Measurements from ENCODE around the gene MSANTD1.

DNA sequence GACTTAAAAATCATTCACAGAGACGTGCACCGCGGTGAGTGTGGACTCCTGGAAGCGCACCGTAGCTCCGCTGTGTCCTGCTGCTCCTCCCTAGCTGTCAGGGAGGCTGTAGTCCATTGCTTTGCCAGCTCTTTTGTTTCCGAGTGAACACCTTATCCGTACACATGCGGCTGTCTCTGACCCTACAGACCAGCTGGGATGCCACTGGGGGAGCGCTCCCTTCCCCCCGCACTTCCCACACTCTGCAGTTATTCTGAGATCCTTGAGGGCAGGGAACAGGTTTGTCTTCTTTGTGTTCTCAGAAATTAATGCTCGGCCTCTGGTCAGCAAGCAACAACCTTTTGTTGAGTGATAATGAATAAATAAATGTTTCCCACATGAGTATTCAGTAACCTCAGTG lies 33.7 kb upstream of the MSANTD1 start:
- TF ChIP-seq RAD21 (IDR thresholded peaks at IDR 0.05) (no peak), MAX (IDR thresholded peaks at IDR 0.05) (no peak), CTCF (IDR thresholded peaks at IDR 0.05; ENCODE audit: low read depth, low read length, missing input control) (no peak), TAF1 (conservative IDR thresholded peaks at IDR 0.05) (no peak), ZBTB33 (IDR thresholded peaks at IDR 0.05) (no peak), FOXA1 (IDR thresholded peaks at IDR 0.05) (no peak), GABPA (IDR thresholded peaks at IDR 0.05 in 1 of 2, conservative IDR thresholded peaks at IDR 0.05 in 1 of 2) (no peak), YY1 (IDR thresholded peaks at IDR 0.05) (no peak), EGR1 (IDR thresholded peaks at IDR 0.05; ENCODE audit: low read depth in 2 of 2) (no peak)
- TF ChIP-seq, protein P1, sequence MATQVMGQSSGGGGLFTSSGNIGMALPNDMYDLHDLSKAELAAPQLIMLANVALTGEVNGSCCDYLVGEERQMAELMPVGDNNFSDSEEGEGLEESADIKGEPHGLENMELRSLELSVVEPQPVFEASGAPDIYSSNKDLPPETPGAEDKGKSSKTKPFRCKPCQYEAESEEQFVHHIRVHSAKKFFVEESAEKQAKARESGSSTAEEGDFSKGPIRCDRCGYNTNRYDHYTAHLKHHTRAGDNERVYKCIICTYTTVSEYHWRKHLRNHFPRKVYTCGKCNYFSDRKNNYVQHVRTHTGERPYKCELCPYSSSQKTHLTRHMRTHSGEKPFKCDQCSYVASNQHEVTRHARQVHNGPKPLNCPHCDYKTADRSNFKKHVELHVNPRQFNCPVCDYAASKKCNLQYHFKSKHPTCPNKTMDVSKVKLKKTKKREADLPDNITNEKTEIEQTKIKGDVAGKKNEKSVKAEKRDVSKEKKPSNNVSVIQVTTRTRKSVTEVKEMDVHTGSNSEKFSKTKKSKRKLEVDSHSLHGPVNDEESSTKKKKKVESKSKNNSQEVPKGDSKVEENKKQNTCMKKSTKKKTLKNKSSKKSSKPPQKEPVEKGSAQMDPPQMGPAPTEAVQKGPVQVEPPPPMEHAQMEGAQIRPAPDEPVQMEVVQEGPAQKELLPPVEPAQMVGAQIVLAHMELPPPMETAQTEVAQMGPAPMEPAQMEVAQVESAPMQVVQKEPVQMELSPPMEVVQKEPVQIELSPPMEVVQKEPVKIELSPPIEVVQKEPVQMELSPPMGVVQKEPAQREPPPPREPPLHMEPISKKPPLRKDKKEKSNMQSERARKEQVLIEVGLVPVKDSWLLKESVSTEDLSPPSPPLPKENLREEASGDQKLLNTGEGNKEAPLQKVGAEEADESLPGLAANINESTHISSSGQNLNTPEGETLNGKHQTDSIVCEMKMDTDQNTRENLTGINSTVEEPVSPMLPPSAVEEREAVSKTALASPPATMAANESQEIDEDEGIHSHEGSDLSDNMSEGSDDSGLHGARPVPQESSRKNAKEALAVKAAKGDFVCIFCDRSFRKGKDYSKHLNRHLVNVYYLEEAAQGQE (IDR thresholded peaks at IDR 0.05) = no peak
